Osteoblast (primary cell): Measurements from ENCODE around the gene TIGD3. TPM values are rescaled to one million over a fixed set of nuclear protein-coding genes. Genes with fewer than 3 reads are reported as not detected.

Experiments used
- DNase-seq: peaks from one replicate; pipeline ENCODE4 v3.0.0; 2011; ENCODE audit warnings: low spot score, mixed read lengths; ENCODE audit not compliant: insufficient read length; ENCODE audit errors: missing footprints
- H2AFZ ChIP-seq: 2 replicates; pipeline ENCODE4 v1.6.0; 2011; ENCODE audit warnings: mild to moderate bottlenecking, low read length
- H3K27ac ChIP-seq: 2 replicates; pipeline ENCODE4 v1.5.1; 2011; ENCODE audit warnings: mild to moderate bottlenecking, low read depth, low read length, moderate library complexity
- H3K27me3 ChIP-seq: 2 replicates; pipeline ENCODE4 v1.6.0; 2012; ENCODE audit warnings: mild to moderate bottlenecking, control low read depth, inconsistent platforms, low read length, moderate library complexity; ENCODE audit not compliant: insufficient read depth
- H3K36me3 ChIP-seq: 2 replicates; pipeline ENCODE4 v1.5.1; 2011; ENCODE audit warnings: mild to moderate bottlenecking, low read length, control low read depth, moderate library complexity; ENCODE audit not compliant: insufficient read depth
- H3K4me1 ChIP-seq: 2 replicates; pipeline ENCODE4 v1.5.1; 2011; ENCODE audit warnings: mild to moderate bottlenecking, low read length, control low read depth, moderate library complexity; ENCODE audit not compliant: insufficient read depth
- H3K4me2 ChIP-seq: 2 replicates; pipeline ENCODE4 v1.6.0; 2011; ENCODE audit warnings: mild to moderate bottlenecking, low read length; ENCODE audit not compliant: insufficient read depth
- H3K4me3 ChIP-seq: fragments of 200-600 bp; sonication (generic); 3 replicates; pipeline ENCODE4 v1.5.1; 2012; ENCODE audit warnings: mild to moderate bottlenecking, low read length, inconsistent platforms; ENCODE audit not compliant: insufficient read depth
- H3K79me2 ChIP-seq: 2 replicates; pipeline ENCODE4 v1.6.0; 2012; ENCODE audit warnings: mild to moderate bottlenecking, low read length, control low read depth, inconsistent platforms; ENCODE audit not compliant: insufficient read depth
- H3K9me3 ChIP-seq: 2 replicates; pipeline ENCODE4 v1.5.1; 2011; ENCODE audit warnings: low read depth, low read length, control low read depth
- H4K20me1 ChIP-seq: 2 replicates; pipeline ENCODE4 v1.6.0; 2012; ENCODE audit warnings: mild to moderate bottlenecking, low read length, control low read depth; ENCODE audit not compliant: insufficient read depth
- CTCF ChIP-seq: IDR thresholded peaks from 2 replicates; pipeline ENCODE4 v1.5.1; 2011; ENCODE audit warnings: mild to moderate bottlenecking, low read depth, low read length, moderate library complexity; ENCODE audit errors: extremely low read depth
- total RNA-seq: library from RNA; depleted of rRNA; stranded (reverse); fragments of >200 nt; gene quantifications from 2 replicates; pipeline ENCODE4 v1.2.3, GENCODE V29; 2012

Gene TIGD3
- total RNA-seq, 1 donor, result not detected

GRCh38 chr11:65382804-65383368 lies 28.3 kb downstream of the TIGD3 start:
- peak overlapping the region; percentile 91 for H3K4me2 ChIP-seq
- no peaks in the 10 kb centered on the region for H3K27me3 ChIP-seq
- H3K4me1 ChIP-seq, result peaks cover 24% of the 10 kb centered on the region
- H3K27ac ChIP-seq, result peak overlapping the region; percentile 98
- H3K4me3 ChIP-seq, result peak overlapping the region; percentile 65
- no peaks in the 10 kb centered on the region for H3K36me3 ChIP-seq
- TF ChIP-seq CTCF, result no peak
- H4K20me1 ChIP-seq, result no peaks in the 10 kb centered on the region
- peak overlapping the region; percentile 65 for H2AFZ ChIP-seq
- H3K9me3 ChIP-seq, result no peaks in the 10 kb centered on the region
- peaks cover 25% of the 10 kb centered on the region for H3K79me2 ChIP-seq
- DNase-seq, result peak; percentile 58

DNA sequence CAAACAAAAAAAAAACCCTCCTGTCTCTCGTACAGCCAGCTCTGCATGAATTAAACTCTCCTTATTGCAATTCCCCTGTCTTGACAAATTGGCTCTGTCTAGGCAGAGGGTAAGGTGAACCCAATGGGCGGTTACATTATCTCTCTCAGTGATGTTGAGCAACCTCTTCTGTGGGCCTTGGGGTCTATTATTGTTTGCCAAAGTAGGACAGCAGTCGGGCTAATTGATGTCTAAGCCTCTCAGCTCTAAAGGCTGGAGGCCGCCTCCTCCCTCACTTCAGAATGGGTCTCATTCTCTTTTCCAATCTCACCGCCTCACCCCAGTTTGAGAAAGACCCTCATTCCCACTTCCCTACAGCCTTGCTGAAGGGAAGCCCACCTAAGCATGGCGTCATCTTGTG lies 29.2 kb downstream of the TIGD3 start:
- Histone ChIP-seq H3K27ac (peak overlapping the region; percentile 98), H3K4me3 (no peak overlapping the region), H3K79me2 (peaks cover 34% of the 10 kb centered on the region), H3K4me1 (peaks cover 33% of the 10 kb centered on the region), H4K20me1 (peaks cover under 1% of the 10 kb centered on the region), H3K36me3 (no peaks in the 10 kb centered on the region), H3K27me3 (no peaks in the 10 kb centered on the region), H2AFZ (no peak overlapping the region), H3K4me2 (no peak overlapping the region), H3K9me3 (no peaks in the 10 kb centered on the region)
- no peak for DNase-seq
- TF ChIP-seq CTCF, result no peak

DNA sequence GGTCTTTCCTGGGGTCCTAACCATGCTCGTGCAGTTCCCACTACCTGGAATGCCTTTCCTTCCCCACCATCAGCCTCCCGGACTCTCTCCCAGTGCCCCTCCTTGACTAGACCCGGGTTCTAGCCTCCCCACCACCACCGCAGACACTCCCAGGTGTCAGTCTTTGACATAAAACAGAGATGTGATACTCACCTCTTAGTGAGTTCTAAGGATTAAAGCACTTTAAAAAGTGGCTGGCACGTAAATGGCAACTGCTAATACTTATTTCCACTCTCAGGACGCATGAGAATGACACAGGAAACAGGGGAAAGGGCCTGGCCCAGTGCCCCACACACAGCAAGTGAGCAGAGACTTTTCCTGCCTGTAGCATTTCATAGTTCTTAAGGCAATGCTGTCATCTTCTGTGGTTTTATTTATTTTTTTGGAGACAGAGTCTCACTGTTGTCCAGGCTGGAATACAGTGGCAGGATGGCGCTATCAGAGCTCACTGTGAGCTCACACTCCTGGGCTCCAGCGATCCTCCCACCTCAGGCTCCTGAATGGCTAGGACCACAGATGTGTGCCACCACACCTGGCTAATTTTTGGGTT lies 29.8 kb downstream of the TIGD3 start:
- Histone ChIP-seq H3K4me1 (peaks cover 36% of the 10 kb centered on the region), H3K27ac (peak overlapping the region; percentile 98), H3K36me3 (no peaks in the 10 kb centered on the region), H3K9me3 (no peaks in the 10 kb centered on the region), H3K4me3 (no peak overlapping the region), H3K79me2 (peaks cover 40% of the 10 kb centered on the region), H4K20me1 (peaks cover 3% of the 10 kb centered on the region), H2AFZ (no peak overlapping the region), H3K27me3 (no peaks in the 10 kb centered on the region), H3K4me2 (no peak overlapping the region)
- no peak for TF ChIP-seq CTCF
- peak; percentile 19 for DNase-seq

DNA sequence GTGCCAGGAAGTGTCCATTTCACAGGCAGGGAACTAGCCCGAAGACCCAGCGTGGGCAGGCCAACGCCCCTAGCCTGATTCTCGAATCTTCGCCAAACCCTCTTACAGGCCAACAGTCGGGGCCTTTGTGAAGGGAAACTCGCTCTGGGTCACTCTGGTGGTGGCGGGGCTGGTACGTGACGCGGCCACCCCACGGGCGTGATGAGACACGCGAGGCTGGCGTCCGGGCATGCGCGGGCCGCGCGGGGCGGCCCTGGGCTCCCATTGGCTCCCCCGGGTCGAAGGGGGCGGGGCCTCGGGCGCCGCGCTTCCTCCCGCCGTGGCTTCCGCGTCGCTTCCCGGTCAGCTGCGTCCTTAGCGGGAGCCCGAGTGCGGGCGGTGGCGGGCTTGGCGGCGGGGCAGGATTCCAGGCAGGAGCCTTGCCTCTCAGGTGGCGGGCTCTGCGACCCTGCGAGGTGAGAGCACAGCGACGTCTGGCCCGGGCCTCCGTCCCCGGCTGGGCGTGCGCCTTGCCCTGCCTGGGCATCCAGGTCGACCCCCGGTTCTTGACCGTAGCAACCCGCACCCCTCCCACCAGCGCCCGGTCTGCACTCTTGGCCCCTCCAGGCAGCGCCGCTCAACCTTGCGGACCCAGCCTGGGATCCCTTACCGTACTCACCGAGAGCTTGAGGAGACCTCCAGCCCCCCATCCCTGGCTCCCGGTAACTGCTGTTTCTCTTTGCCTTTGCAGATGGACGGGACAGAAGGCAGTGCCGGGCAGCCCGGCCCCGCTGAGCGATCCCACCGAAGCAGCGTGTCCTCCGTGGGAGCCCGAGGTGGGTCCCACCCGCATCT lies 32.0 kb downstream of the TIGD3 start, which contains the start of gene FRMD8:
FRMD8 (plus strand) TSS at position 331 of the 834 bp plus-strand sequence; CDS start at position 731, 400 bp downstream.
- H2AFZ ChIP-seq, result peak within 1 kb of the TSS; percentile 52
- no peak for TF ChIP-seq CTCF
- H3K9me3 ChIP-seq, result no peaks in the 10 kb centered on the region
- H3K4me1 ChIP-seq, result peaks cover 52% of the 10 kb centered on the region
- H3K36me3 ChIP-seq, result peaks cover 9% of the 10 kb centered on the region
- peak within 1 kb of the TSS; percentile 98 for H3K27ac ChIP-seq
- peak; percentile 99 for DNase-seq
- peak within 1 kb of the TSS; percentile 83 for H3K4me2 ChIP-seq
- peaks cover 3% of the 10 kb centered on the region for H4K20me1 ChIP-seq
- peak within 1 kb of the TSS; percentile 79 for H3K4me3 ChIP-seq
- H3K79me2 ChIP-seq, result peaks cover 59% of the 10 kb centered on the region
- no peaks in the 10 kb centered on the region for H3K27me3 ChIP-seq
